GM12878 (cell line): ENCODE data around the gene ANKRD33B. TPM values are rescaled to one million over a fixed set of nuclear protein-coding genes. Genes with fewer than 3 reads are reported as not detected.
A peak's percentile ranks its signal among the peaks of the same experiment; 100 is the strongest.

ENCODE experiments used
- BHLHE40 ChIP-seq, 2 experiments: fragments of 450-650 bp in 1 of 2; IDR thresholded peaks; 2 replicates each; pipeline ENCODE4 v1.6.1; 2011 to 2017; ENCODE audit warnings: low read depth in 2 of 2, borderline replicate concordance in 1 of 2, improper control_type of control experiment in 1 of 2, low read length in 1 of 2, mild to moderate bottlenecking in 1 of 2
- CHD4 ChIP-seq: fragments of 200-600 bp; sonication (generic); IDR thresholded peaks from 2 replicates; pipeline ENCODE4 v1.6.1; 2016; ENCODE audit warnings: mild to moderate bottlenecking
- EGR1 ChIP-seq, 2 experiments: IDR thresholded peaks; 1 replicate in 1 of 2; 2 replicates in 1 of 2; pipeline ENCODE4 v1.6.1; 2011 to 2012; ENCODE audit warnings: low read depth in 2 of 2, low read length in 2 of 2, borderline replicate concordance in 1 of 2, mild to moderate bottlenecking in 1 of 2, moderate library complexity in 1 of 2
- ELK1 ChIP-seq: IDR thresholded peaks from 2 replicates; pipeline ENCODE4 v1.6.1; 2012; ENCODE audit warnings: low read depth, low read length, improper control_type of control experiment
- EP300 ChIP-seq, 2 experiments: fragments of 150-350 bp in 1 of 2; IDR thresholded peaks; 2 replicates each; pipeline ENCODE4 v1.6.1; 2011 to 2012; ENCODE audit warnings: low read depth in 2 of 2, low read length in 2 of 2, borderline replicate concordance in 1 of 2, improper control_type of control experiment in 1 of 2, inconsistent platforms in 1 of 2; ENCODE audit not compliant: control insufficient read depth in 1 of 2
- GATAD2B ChIP-seq: fragments of 450-650 bp; conservative IDR thresholded peaks from 2 replicates; pipeline ENCODE4 v1.6.1; 2017; ENCODE audit warnings: low read depth, mild to moderate bottlenecking, moderate library complexity
- HDGF ChIP-seq: fragments of 450-650 bp; IDR thresholded peaks from 2 replicates; pipeline ENCODE4 v1.6.1; 2016; ENCODE audit warnings: antibody characterized with exemption
- IKZF2 ChIP-seq, 2 experiments: fragments of 450-650 bp; IDR thresholded peaks; 2 replicates each; pipeline ENCODE4 v1.6.1; 2017; ENCODE audit warnings: mild to moderate bottlenecking in 2 of 2, moderate library complexity in 2 of 2
- KLF5 ChIP-seq: fragments of 450-650 bp; IDR thresholded peaks from 2 replicates; pipeline ENCODE4 v1.6.1; 2014; ENCODE audit warnings: mild to moderate bottlenecking; ENCODE audit not compliant: partially characterized antibody
- LARP7 ChIP-seq: fragments of 450-650 bp; IDR thresholded peaks from 2 replicates; pipeline ENCODE4 v1.6.1; 2017; ENCODE audit warnings: mild to moderate bottlenecking
- MEF2A ChIP-seq: IDR thresholded peaks from 2 replicates; pipeline ENCODE4 v1.6.1; 2011; ENCODE audit warnings: low read depth, mild to moderate bottlenecking, low read length, moderate library complexity; ENCODE audit not compliant: insufficient read depth
- POLR2A ChIP-seq: IDR thresholded peaks from 2 replicates; pipeline ENCODE4 v1.6.1; 2011; ENCODE audit warnings: low read depth, mild to moderate bottlenecking, low read length
- RB1 ChIP-seq: fragments of 450-650 bp; formaldehyde crosslinking; IDR thresholded peaks from 2 replicates; pipeline ENCODE4 v1.6.1; 2017; ENCODE audit warnings: mild to moderate bottlenecking, borderline replicate concordance
- RBBP5 ChIP-seq: fragments of 200-600 bp; sonication (generic); conservative IDR thresholded peaks from 2 replicates; pipeline ENCODE4 v1.6.1; 2016
- TCF12 ChIP-seq: IDR thresholded peaks from 2 replicates; pipeline ENCODE4 v1.6.1; 2011; ENCODE audit warnings: low read depth, mild to moderate bottlenecking, low read length
- ZBED1 ChIP-seq: IDR thresholded peaks from 2 replicates; pipeline ENCODE4 v1.6.1; 2016; ENCODE audit warnings: borderline replicate concordance
- ZBTB4 ChIP-seq: fragments of 450-650 bp; formaldehyde crosslinking; IDR thresholded peaks from 2 replicates; pipeline ENCODE4 v1.4.0; 2022; ENCODE audit warnings: mild to moderate bottlenecking, moderate library complexity
- ZBTB40 ChIP-seq: fragments of 450-650 bp; IDR thresholded peaks from 2 replicates; pipeline ENCODE4 v1.6.1; 2016; ENCODE audit warnings: mild to moderate bottlenecking, moderate library complexity, borderline replicate concordance
- polyA plus RNA-seq, 11 experiments: library from polyadenylated mRNA; depleted of rRNA in 4 of 11; unstranded in 6 of 11; stranded (reverse) in 5 of 11; fragments of >200 nt; fragmentation: Nextera tagmentation in 4 of 11; fragmentation: Illumina TruSeq in 1 of 11; extraction: Ambion mirVana in 4 of 11; extraction: Trizol in 1 of 11; gene quantifications; 1 replicate in 1 of 11; 2 replicates in 10 of 11; pipeline versions ENCODE4 v1.2.1 to v1.2.3, GENCODE V29; 2011 to 2016; ENCODE audit warnings: inconsistent platforms in 2 of 11, missing spikeins in 2 of 11, low read depth in 1 of 11
- total RNA-seq, 4 experiments: library from RNA; depleted of rRNA in 3 of 4; stranded (reverse); fragments of >200 nt in 3 of 4; fragmentation: Illumina TruSeq in 1 of 4; extraction: Trizol in 1 of 4; gene quantifications; 2 replicates each; pipeline versions ENCODE4 v1.2.1 to v1.2.3, GENCODE V29; 2013 to 2021
- TF ChIP-seq, protein P1 (sequence below): IDR thresholded peaks from 2 replicates; pipeline ENCODE4 v1.6.1; 2012; ENCODE audit warnings: low read depth, low read length, improper control_type of control experiment

Gene ANKRD33B
- total and polyA plus RNA-seq, 10 of the 15 experiments (the other 5 are each of a cell fraction or from before 2014, with no cell fraction given): 4.9 to 61.6 (median 15.6) TPM

GRCh38 chr5:10563110-10563944, 543 bp upstream of the ANKRD33B start (continued):
- TF ChIP-seq MEF2A (0 out of 2 replicates have a peak, but pooled peaks have one; percentile 14), HDGF (0 out of 2 replicates have a peak, but pooled peaks have one; percentile 46), CHD4 (no peak), LARP7 (peak; percentile 56; the same call in 1 of the 2 replicates), POLR2A (peak; percentile 76), ZBTB4 (CRISPR knock-in tag) (0 out of 2 replicates have a peak, but pooled peaks have one; percentile 41), TCF12 (0 out of 2 replicates have a peak, but pooled peaks have one; percentile 10), EGR1 (IDR thresholded peaks at IDR 0.05; ENCODE audit: borderline replicate concordance in 1 of 2, low read depth in 2 of 2, low read length in 2 of 2) (0 out of 3 replicates have a peak, but pooled peaks of 1 of the 2 experiments have one; percentile 22), ZBTB40 (no peak), KLF5 (peak; percentile 16), ELK1 (peak; percentile 29; the same call in 1 of the 2 replicates), BHLHE40 (IDR thresholded peaks at IDR 0.05; ENCODE audit: borderline replicate concordance in 1 of 2, low read depth in 2 of 2, low read length in 1 of 2) (peak; percentile 84 to 94), IKZF2 (IDR thresholded peaks at IDR 0.05) (peak in 1 of 2 experiments; percentile 47; a peak in 2 of 4 replicates), ZBED1 (0 out of 2 replicates have a peak, but pooled peaks have one; percentile 64), RB1 (peak; percentile 47; the same call in 1 of the 2 replicates), GATAD2B (peak; percentile 89), RBBP5 (no peak), EP300 (IDR thresholded peaks at IDR 0.05; ENCODE audit: borderline replicate concordance in 1 of 2, control insufficient read depth in 1 of 2, low read depth in 2 of 2, low read length in 2 of 2) (no peak)
- TF ChIP-seq, protein P1, sequence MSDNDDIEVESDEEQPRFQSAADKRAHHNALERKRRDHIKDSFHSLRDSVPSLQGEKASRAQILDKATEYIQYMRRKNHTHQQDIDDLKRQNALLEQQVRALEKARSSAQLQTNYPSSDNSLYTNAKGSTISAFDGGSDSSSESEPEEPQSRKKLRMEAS: peak; percentile 1; the same call in 1 of the 2 replicates
